B cell (primary cell): ENCODE measurements around the gene GPR137B.

Experiments used
- CTCF ChIP-seq: fragments of 200-600 bp; IDR thresholded peaks from one replicate; pipeline ENCODE4 v1.8.0; 2022; ENCODE audit warnings: antibody characterized with exemption, mild to moderate bottlenecking
- EZH2 ChIP-seq: IDR thresholded peaks from 2 replicates; pipeline ENCODE4 v1.6.1; 2012; ENCODE audit warnings: borderline replicate concordance, low read depth, mild to moderate bottlenecking, moderate library complexity, low read length; ENCODE audit not compliant: insufficient read depth, poor library complexity, severe bottlenecking

- no peak for TF ChIP-seq CTCF
- TF ChIP-seq EZH2, result no peak
Observed at GRCh38 chr1:236220473-236220872, 78.1 kb downstream of the GPR137B start.
